WI38 (cell line): ENCODE measurements around the gene TMPRSS9.
"Not testable (repeated sequence)": the region's sequence is repeated elsewhere in the genome, so short reads cannot be mapped to it uniquely, and the experiment has no call there.

Source experiments
- H3K4me3 ChIP-seq: 2 replicates; pipeline ENCODE4 v1.5.1; 2011; ENCODE audit warnings: low read depth, mild to moderate bottlenecking, control low read depth, low read length
- CTCF ChIP-seq: IDR thresholded peaks from 2 replicates; pipeline ENCODE4 v1.5.1; 2012; ENCODE audit warnings: low read depth, mild to moderate bottlenecking, control low read depth, low read length

TMPRSS9 gene

DNA sequence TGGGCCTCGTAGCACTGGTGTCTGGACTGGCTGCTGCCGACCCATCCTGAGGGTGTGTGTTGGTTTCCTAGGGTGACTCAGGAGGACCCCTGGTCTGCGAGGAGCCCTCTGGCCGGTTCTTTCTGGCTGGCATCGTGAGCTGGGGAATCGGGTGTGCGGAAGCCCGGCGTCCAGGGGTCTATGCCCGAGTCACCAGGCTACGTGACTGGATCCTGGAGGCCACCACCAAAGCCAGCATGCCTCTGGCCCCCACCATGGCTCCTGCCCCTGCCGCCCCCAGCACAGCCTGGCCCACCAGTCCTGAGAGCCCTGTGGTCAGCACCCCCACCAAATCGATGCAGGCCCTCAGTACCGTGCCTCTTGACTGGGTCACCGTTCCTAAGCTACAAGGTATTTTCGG, 53.6 kb downstream of the TMPRSS9 start:
- H3K4me3 ChIP-seq: no peak overlapping the region
- no peak for TF ChIP-seq CTCF

- H3K4me3 ChIP-seq: no peak overlapping the region
- TF ChIP-seq CTCF: no peak
Measured at GRCh38 chr19:2415281-2415972, 55.4 kb downstream of the TMPRSS9 start.

DNA sequence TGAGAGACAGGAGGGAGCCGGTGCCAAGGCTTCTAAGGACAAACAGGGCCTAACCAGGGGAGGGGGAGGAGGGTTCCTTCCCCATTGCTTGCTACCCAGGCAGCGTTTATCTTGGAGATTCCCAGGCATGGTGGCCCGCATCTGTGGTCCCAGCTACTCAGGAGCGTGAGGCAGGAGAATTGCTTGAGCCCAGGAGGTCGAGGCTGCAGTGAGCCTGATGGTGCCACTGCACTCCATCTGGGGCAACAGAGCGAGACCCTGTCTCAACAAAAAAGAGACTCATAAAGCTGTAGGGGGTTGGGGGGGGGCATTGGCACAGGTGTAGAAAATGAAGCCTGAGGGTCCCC, 55.9 kb downstream of the TMPRSS9 start:
- TF ChIP-seq CTCF: no peak
- H3K4me3 ChIP-seq: no peak overlapping the region

GRCh38 chr19:2416321-2417097, 56.4 kb downstream of the TMPRSS9 start:
- TF ChIP-seq CTCF: no peak
- H3K4me3 ChIP-seq: no peak overlapping the region

DNA sequence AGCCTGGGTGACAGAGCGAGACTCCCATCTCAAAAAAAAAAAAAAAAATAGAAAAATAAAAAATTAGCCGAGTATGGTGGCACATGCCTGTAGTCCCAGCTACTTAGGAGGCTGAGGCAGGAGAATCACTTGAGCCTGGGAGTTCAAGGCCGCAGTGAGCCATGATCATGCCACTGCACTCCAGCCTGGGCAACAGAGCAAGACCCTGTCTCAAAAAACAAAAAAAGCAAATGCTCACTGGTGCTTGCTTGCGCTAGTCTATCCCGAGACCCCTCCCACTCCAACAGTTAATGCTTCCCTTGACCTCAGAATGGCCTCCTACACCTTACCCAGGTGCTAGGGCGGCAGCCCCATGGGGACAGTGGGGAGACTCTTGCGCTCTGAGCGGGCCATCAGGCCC, 57.4 kb downstream of the TMPRSS9 start:
- not testable (repeated sequence) for H3K4me3 ChIP-seq

DNA sequence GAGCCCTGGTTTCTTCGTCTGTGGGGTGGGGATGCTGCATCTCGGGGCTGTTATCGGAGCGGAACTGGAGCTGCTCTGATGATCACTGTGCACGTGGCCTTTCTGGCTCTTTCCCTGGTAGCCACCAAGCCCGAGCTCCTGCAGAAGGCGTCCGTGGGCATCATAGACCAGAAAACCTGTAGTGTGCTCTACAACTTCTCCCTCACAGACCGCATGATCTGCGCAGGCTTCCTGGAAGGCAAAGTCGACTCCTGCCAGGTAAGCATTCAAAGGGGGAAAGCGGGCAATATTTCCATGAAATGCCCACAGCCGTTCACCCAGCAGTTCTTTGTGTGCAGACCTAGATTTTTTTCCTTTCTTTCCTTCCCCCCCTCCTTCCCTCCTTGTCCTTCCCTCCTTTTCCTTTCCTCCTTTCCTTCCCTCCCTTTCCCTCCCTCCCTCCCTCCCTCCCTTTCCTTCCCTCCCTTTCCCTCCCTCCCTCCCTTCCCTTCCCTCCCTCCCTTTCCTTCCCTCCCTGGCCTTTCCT, 57.9 kb downstream of the TMPRSS9 start:
- no peak for TF ChIP-seq CTCF

DNA sequence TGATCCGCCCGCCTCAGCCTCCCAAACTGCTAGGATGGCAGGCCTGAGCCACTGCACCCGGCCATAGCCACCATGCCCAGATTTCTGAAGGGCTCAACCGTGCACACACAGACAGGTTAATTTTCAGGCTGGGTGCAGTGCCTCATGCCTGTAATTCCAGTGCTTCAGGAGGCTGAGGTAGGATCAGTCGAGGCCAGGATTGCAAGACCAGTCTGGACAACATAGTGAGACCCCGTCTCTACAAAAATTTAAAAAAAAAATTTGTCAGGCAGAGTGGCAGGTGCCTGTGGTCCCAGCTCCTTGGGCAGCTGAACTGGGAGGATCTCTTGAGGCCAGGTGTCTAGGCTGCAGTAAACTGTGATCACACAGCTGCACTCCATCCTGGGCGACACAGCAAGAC, 59.7 kb downstream of the TMPRSS9 start:
- no peak overlapping the region for H3K4me3 ChIP-seq
- TF ChIP-seq CTCF: no peak

More for the DNA sequence above, 57.9 kb downstream of the TMPRSS9 start:
- H3K4me3 ChIP-seq: no peak overlapping the region
